ENCODE measurements around the gene PPP3CA.

Gene PPP3CA

GRCh38 chr4:101175896-101176676 is 171.2 kb downstream of the PPP3CA start:
- no peak for DNase-seq (ENCODE audit: low read depth in 2 of 2)

GRCh38 chr4:101174679-101175345 is 172.5 kb downstream of the PPP3CA start:
- DNase-seq (ENCODE audit: low read depth in 2 of 2), result no peak

GRCh38 chr4:101172369-101172768 is 175.0 kb downstream of the PPP3CA start:
- no peak for DNase-seq (ENCODE audit: low read depth in 2 of 2)

DNA sequence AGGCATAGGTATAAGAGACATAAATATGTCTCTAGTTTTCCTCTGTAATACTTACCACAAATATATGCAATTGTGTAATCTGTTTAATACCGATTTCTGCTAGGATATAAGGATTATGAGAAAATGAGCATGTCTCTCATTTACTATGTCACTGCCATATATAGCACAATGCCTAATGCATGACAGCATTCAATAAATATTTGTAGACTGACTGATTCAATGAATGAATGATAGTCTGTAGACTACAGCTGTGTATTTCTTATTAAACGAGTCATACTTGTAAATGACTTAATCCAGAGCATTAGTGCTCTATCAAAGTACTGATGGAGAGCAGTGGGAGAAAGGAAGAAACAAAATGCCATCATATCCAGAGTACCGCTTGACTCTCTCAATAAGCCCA is 175.6 kb downstream of the PPP3CA start:
- no peak for DNase-seq (ENCODE audit: low read depth in 2 of 2)

DNA sequence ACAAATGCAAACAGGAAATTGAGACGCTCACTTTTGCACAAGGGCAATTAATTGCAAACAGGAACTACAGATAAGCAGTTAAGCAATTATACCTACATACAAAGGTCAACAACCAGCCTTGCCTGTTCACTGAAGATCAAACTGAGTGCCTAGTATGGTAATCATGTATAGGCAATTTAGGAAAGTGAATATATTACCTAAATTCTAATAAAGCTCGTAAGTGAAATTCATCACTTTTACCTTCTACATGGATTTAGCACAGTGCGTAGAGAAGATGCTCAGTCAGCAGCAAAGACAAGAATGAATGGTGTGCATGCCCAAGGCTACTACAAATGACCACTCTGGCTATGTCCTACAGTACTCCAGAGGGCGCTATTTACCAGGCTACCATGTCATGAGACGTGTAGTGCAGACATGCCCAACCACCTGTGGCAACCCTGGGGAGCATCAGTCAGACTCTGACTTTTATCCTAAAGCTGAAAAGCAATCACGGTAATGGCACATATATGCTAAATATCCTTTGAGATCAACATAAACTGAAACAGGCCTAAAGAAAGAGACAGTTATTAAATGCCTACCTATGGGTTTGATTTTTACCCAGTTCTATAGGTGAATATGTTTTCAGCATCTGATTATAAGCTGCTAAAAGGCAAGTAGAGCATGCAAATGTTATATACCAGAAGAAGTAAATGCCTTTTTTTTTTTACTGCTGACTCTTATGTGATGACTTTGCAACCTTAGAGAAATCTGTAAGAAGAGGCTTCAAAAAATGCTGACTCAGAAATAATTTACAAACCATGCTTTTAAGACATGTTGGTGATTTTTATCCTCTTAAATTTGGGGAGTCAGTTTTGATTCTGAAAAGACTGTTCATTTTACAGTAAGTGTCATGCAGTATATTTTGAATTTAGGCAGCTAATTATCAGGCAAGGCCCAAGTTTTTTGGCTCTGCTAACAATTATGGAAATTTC is 178.0 kb downstream of the PPP3CA start:
- DNase-seq (ENCODE audit: low read depth in 2 of 2), result peak; percentile 4 to 38

- no peak for DNase-seq (ENCODE audit: low read depth in 2 of 2)
Measured at GRCh38 chr4:101163936-101164335, 183.4 kb downstream of the PPP3CA start.

DNA sequence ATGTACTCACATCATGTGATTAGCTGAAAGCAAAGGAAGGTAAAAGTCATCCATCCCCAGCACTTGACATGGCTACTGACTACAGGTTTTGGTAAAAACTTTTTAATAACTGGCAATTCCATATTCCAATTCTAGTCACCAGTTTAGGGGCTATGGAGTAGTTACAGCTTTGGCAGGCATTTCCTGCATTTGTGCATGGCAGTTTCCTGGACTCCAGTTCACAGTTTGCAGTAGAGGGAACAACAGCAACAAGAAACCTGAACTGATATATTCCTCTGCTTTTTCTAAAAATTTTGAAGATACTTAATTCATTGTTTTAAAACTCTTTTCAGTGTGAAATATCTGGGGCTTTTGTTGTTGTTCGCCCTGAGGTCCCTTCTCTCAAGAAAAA is 184.3 kb downstream of the PPP3CA start:
- DNase-seq (ENCODE audit: low read depth in 2 of 2), result no peak

- no peak for DNase-seq (ENCODE audit: low read depth in 2 of 2)
Measured at GRCh38 chr4:101160792-101161592, 186.3 kb downstream of the PPP3CA start.

GRCh38 chr4:101158507-101158906 is 188.8 kb downstream of the PPP3CA start:
- DNase-seq (ENCODE audit: low read depth in 2 of 2), result no peak

DNA sequence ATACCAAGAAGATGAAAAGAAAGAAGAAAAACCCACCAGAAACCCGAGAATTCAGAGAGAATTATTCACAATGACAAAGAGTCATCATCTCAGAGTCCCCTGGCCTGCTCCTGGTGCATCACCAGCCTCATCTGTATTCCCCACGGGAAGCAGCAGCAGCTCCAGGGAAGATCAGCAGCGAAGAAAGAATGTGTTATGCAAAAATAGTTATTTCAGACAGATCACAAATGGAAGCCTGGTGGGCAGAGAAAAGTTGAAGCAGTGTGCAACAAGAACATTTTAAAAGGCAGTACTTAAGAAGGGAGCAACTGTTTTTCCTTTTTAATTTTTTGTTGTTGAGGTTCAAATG is 189.2 kb downstream of the PPP3CA start:
- no peak for DNase-seq (ENCODE audit: low read depth in 2 of 2)

DNA sequence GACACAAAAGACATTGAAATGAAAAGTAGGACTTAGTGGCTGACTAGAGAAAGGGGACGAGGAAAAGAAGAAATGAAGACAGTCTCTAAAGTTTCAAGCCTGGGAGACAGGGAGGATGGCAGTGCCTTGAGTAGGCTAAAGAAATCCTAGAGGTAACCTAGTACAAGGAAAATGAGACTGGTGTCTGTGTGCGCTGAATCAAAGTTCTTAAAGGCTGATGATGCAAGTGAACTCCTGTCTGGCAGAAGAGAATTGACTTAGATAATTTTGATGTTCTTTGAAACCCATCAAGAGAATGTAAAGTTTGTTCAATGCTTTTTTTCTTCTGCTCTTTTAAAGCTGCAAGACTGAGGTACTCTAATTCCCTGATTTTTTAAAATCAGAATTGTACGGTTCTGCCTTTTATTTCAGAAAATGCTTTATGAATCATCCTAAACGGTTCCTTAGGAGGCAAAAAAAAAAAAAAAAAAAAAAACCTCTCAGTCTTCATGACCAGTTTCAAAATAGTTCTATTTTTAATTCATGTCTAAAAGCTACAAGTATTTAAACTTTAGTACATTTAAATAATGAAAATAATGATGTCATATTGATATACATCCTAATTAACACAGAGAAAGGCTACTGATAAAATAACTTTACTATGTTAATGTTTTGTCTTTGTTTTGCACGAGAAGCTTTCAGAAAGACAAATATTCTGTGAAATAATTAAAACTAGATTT is 189.8 kb downstream of the PPP3CA start:
- no peak for DNase-seq (ENCODE audit: low read depth in 2 of 2)

GRCh38 chr4:101156619-101157310 is 190.6 kb downstream of the PPP3CA start:
- no peak for DNase-seq (ENCODE audit: low read depth in 2 of 2)

DNA sequence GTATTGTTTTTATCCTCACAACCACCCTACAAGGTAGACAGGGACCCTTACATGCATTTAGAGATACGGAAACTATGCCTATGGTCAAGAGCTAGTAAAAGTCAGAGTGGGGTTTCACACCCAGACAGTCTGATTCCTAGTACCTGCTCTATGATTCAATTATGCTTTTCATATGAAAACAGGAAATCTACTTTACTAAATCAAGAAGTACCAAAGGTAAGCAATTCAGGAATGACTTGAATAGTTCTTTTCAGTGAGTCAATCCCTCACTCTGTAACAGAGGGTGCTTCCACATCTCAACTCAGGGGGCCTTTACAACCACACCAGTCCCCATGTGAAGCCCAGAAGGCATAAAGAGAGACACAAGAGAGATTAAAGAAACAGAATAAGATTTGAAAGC is 191.4 kb downstream of the PPP3CA start:
- DNase-seq (ENCODE audit: low read depth in 2 of 2), result no peak

DNA sequence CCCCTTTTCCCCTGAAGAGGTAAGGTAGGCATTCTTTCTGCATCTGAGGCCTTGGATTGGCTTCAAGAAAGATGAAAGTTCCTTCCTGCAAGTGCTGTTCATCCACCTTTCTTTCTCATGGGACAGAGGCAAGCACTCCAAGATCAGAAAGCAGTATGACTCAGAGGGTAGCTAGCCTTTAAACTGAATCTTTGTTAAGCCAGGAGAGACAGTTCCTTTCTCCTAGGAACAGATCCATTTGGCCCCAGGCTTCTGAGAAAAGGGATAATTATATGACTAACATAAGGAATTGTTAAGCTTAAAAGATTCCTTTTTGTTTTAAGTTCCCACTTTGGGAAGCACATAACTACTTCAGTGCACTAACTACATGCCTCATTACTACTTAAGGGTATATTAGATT is 192.0 kb downstream of the PPP3CA start:
- DNase-seq (ENCODE audit: low read depth in 2 of 2), result no peak

GRCh38 chr4:101153653-101154052 is 193.7 kb downstream of the PPP3CA start:
- DNase-seq (ENCODE audit: low read depth in 2 of 2), result no peak

DNA sequence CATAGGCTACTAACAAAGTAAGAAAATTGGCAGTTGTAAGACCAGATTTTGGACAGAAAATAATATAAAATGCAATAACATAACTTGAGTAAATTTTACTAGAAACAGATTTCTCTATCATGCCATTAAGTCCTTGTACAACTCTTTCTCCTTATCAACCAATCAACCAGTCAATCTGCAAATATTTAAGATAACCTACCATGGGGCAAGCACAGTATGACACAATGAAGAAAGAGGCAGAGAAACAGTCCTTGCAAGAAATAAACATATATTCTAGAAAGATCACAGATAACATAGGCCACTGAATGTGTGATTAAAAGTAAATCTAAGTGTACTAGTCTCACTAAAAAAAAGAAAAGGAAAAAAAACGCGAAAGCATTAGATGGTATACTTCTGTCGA is 194.8 kb downstream of the PPP3CA start:
- no peak for DNase-seq (ENCODE audit: low read depth in 2 of 2)

DNA sequence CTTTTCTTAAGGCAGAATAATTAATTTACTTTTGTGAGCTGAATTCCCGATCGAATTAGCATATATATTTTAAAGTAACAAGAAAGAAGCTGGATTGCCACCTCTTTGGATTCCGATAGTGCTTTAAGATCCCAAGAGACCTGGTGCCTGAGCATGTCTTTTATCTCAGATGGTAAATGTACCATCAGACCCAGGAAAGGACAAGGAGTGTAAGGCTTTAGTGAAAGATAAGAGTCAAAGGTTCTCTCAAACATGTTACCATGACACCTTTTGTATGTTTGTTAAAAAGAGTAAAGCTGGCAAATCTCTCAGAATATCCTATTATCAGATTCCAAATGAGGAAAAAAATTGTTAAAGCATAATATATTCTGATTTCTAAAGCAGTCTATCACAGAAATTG is 198.8 kb downstream of the PPP3CA start:
- no peak for DNase-seq (ENCODE audit: low read depth in 2 of 2)

GRCh38 chr4:101147283-101147682 is 200.0 kb downstream of the PPP3CA start:
- DNase-seq (ENCODE audit: low read depth in 2 of 2), result no peak

DNA sequence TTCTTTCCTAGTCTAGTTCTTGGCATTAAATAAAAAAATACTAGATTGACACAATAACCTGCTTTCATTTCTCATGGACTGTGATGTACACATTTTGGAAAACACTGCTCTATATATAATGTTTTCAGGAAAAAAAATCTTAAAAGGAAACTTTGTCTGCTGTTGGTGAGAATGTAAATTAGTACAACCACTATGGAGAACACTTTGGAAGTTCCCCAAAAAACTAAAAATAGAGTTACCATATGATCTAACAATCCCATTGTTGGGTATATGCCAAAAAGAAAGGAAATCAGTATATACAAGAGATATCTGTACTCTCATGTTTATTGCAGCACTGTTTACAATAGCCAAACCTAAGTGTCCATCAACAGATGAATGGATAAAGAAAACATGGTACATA is 202.3 kb downstream of the PPP3CA start:
- no peak for DNase-seq (ENCODE audit: low read depth in 2 of 2)

- DNase-seq (ENCODE audit: low read depth in 2 of 2), result no peak
Measured at GRCh38 chr4:101142259-101142658, 205.1 kb downstream of the PPP3CA start.

Data from activated CD4-positive, alpha-beta T cell treated with anti-CD3 and anti-CD28 coated beads for 24 hours (primary cell).